ENCODE results near the gene ZNRD2.
"Not testable (repeated sequence)": the region's sequence is repeated elsewhere in the genome, so short reads cannot be mapped to it uniquely, and the experiment has no call there.

DNA sequence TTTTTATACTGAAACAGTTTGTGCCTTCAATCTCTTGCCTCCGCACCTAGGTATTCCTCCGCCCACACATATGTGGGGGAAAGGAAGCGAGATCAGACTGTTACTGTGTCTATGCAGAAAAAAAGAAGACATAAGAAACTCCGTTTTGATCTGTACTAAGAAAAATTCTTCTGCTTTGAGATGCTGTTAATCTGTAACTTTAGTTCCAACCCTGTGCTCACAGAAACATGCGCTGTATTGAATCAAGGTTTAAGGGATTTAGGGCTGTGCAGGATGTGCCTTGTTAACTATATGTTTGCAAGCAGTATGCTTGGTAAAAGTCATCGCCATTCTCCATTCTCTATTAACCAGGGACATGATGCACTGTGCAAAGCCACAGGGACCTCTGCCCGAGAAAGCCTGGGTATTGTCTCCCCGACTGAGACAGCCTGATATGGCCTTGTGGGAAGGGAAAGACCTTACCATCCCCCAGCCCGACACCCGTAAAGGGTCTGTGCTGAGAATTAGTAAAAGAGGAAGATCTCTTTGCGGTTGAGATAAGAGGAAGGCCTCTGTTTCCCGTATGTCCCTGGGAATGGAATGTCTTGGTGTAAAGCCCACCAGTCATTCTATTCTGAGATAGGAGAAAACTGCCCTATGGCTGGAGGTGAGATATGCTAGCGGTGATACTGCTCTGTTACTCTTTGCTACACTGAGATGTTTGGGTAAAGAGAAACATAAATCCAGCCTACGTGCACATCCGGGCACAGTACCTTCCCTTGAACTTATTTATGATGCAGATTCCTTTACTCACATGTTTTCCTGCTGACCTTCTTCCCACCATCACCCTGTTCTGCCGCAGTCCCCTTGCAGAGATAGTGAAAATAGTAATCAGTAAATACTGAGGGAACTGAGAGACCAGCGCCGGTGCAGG is 47.3 kb upstream of the ZNRD2 start:
- TF ChIP-seq, protein P1, sequence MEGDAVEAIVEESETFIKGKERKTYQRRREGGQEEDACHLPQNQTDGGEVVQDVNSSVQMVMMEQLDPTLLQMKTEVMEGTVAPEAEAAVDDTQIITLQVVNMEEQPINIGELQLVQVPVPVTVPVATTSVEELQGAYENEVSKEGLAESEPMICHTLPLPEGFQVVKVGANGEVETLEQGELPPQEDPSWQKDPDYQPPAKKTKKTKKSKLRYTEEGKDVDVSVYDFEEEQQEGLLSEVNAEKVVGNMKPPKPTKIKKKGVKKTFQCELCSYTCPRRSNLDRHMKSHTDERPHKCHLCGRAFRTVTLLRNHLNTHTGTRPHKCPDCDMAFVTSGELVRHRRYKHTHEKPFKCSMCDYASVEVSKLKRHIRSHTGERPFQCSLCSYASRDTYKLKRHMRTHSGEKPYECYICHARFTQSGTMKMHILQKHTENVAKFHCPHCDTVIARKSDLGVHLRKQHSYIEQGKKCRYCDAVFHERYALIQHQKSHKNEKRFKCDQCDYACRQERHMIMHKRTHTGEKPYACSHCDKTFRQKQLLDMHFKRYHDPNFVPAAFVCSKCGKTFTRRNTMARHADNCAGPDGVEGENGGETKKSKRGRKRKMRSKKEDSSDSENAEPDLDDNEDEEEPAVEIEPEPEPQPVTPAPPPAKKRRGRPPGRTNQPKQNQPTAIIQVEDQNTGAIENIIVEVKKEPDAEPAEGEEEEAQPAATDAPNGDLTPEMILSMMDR (IDR thresholded peaks at IDR 0.05), result not testable (repeated sequence)
- not testable (repeated sequence) for TF ChIP-seq POLR2AphosphoS5 (IDR thresholded peaks at IDR 0.05; ENCODE audit: insufficient read depth in 1 of 2, low read depth in 1 of 2); POLR2A (IDR thresholded peaks at IDR 0.05)

All from vagina (tissue), 2 donors.